ENCODE measurements around the gene LRRTM4. TPM values are rescaled to one million over a fixed set of nuclear protein-coding genes. Genes with fewer than 3 reads are reported as not detected.

The LRRTM4 gene
- total and polyA plus RNA-seq, 2 experiments from 2014 or later = 4.5 to 15.4 TPM

DNA sequence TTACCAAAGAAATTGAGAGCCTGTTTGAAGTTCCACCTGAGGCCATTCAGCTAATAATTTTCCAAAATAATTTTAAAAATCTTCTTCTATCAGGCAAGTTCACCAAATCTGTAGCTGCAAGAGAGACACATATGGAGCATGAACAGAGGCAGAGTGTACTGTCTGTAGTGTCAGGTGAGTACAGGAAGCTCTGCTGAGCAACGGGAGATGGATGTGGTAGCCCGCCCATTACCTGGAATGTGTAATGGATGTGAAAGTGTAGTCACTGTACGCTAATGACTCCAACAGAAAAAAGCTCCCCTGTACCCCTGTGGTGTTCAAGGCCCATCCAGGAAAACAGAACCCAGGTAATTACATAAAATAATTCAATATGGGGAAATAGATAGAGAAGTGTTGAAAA is 311.5 kb downstream of the LRRTM4 start:
- TF ChIP-seq NANOG (IDR thresholded peaks at IDR 0.05; ENCODE audit: borderline replicate concordance) (no peak), STAT1 (IDR thresholded peaks at IDR 0.05; ENCODE audit: unreplicated experiment) (no peak), POLR2AphosphoS5 (IDR thresholded peaks at IDR 0.05; ENCODE audit: low read depth) (no peak)
- Histone ChIP-seq H3K36me3 (ENCODE audit: insufficient read depth) (no peaks in the 10 kb centered on the region), H3K79me2 (replicated peaks; ENCODE audit: insufficient read depth) (no peaks in the 10 kb centered on the region), H3K4me1 (ENCODE audit: insufficient read depth) (no peaks in the 10 kb centered on the region), H3K9me2 (ENCODE audit: insufficient read depth) (no peaks in the 10 kb centered on the region), H4K20me1 (replicated peaks; ENCODE audit: insufficient read depth) (no peaks in the 10 kb centered on the region), H3F3A (replicated peaks; ENCODE audit: low read depth) (no peaks in the 10 kb centered on the region), H3K27ac (ENCODE audit: low read depth) (no peak overlapping the region), H3K4me2 (no peak overlapping the region), H3K4me3 (no peak overlapping the region), H2AFZ (no peak overlapping the region), H3K27me3 (ENCODE audit: insufficient read depth) (no peaks in the 10 kb centered on the region)
- Mint-ChIP-seq H3K4me1 (no peaks in the 10 kb centered on the region), H3K9me3 (no peaks in the 10 kb centered on the region), H3K36me3 (ENCODE audit: low read depth) (no peaks in the 10 kb centered on the region), H3K4me3 (no peak overlapping the region), H3K27me3 (ENCODE audit: insufficient read depth, low read depth, poor library complexity) (no peaks in the 10 kb centered on the region), H3K27ac (no peak overlapping the region)
- ATAC-seq = no peak
- DNase-seq (ENCODE audit: low spot score) = no peak

DNA sequence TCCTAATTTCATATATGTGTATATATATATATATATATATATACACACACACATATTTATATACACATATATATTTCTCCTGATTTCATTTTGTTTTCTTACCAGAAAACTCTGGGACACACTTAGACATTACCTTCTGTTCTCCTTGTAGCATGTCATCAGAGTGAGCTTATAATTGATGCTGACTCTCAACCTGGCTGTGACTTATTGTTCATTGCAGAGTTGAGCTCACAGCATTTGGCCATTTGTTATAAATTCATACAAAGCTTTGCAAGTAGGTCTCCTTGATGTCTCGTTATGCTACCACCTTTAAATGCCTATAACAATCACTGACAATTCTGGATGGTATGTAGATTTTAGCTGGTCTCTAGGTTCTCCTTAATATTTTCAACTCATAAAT is 314.8 kb downstream of the LRRTM4 start:
- Mint-ChIP-seq H3K4me3 (no peak overlapping the region), H3K4me1 (no peaks in the 10 kb centered on the region), H3K27me3 (ENCODE audit: insufficient read depth, low read depth, poor library complexity) (no peaks in the 10 kb centered on the region), H3K36me3 (ENCODE audit: low read depth) (no peaks in the 10 kb centered on the region), H3K9me3 (no peaks in the 10 kb centered on the region; the same call in 2 of the 3 replicates), H3K27ac (no peak overlapping the region)
- no peaks in the 10 kb centered on the region for H3K4me1 ChIP-seq (ENCODE audit: insufficient read depth)
- no peak overlapping the region for H3K4me2 ChIP-seq
- H3K36me3 ChIP-seq (ENCODE audit: insufficient read depth) = no peaks in the 10 kb centered on the region
- ATAC-seq = no peak
- H3F3A ChIP-seq (replicated peaks; ENCODE audit: low read depth) = no peaks in the 10 kb centered on the region
- H4K20me1 ChIP-seq (replicated peaks; ENCODE audit: insufficient read depth) = no peaks in the 10 kb centered on the region
- no peaks in the 10 kb centered on the region for H3K27me3 ChIP-seq (ENCODE audit: insufficient read depth)
- no peak overlapping the region for H3K27ac ChIP-seq (ENCODE audit: low read depth)
- H3K9me2 ChIP-seq (ENCODE audit: insufficient read depth) = 0 out of 2 replicates have a peak, but pooled peaks cover 6% of the 10 kb centered on the region
- DNase-seq (ENCODE audit: low spot score) = no peak
- H3K4me3 ChIP-seq = no peak overlapping the region
- no peak overlapping the region for H2AFZ ChIP-seq
- H3K79me2 ChIP-seq (replicated peaks; ENCODE audit: insufficient read depth) = no peaks in the 10 kb centered on the region
- no peak for TF ChIP-seq EZH2 (IDR thresholded peaks at IDR 0.05; ENCODE audit: low read depth, unreplicated experiment)
- no peak for TF ChIP-seq EZH2phosphoT487 (IDR thresholded peaks at IDR 0.05; ENCODE audit: unreplicated experiment)
- no peak for TF ChIP-seq NANOG (IDR thresholded peaks at IDR 0.05; ENCODE audit: borderline replicate concordance)
- TF ChIP-seq, protein P1, sequence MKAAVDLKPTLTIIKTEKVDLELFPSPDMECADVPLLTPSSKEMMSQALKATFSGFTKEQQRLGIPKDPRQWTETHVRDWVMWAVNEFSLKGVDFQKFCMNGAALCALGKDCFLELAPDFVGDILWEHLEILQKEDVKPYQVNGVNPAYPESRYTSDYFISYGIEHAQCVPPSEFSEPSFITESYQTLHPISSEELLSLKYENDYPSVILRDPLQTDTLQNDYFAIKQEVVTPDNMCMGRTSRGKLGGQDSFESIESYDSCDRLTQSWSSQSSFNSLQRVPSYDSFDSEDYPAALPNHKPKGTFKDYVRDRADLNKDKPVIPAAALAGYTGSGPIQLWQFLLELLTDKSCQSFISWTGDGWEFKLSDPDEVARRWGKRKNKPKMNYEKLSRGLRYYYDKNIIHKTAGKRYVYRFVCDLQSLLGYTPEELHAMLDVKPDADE (IDR thresholded peaks at IDR 0.05) = no peak
- TF ChIP-seq, protein P2, sequence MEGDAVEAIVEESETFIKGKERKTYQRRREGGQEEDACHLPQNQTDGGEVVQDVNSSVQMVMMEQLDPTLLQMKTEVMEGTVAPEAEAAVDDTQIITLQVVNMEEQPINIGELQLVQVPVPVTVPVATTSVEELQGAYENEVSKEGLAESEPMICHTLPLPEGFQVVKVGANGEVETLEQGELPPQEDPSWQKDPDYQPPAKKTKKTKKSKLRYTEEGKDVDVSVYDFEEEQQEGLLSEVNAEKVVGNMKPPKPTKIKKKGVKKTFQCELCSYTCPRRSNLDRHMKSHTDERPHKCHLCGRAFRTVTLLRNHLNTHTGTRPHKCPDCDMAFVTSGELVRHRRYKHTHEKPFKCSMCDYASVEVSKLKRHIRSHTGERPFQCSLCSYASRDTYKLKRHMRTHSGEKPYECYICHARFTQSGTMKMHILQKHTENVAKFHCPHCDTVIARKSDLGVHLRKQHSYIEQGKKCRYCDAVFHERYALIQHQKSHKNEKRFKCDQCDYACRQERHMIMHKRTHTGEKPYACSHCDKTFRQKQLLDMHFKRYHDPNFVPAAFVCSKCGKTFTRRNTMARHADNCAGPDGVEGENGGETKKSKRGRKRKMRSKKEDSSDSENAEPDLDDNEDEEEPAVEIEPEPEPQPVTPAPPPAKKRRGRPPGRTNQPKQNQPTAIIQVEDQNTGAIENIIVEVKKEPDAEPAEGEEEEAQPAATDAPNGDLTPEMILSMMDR (conservative IDR thresholded peaks at IDR 0.05; ENCODE audit: low read depth in 2 of 2) = no peak
- no peak for TF ChIP-seq ZNF331 (CRISPR knock-in tag; IDR thresholded peaks at IDR 0.05; ENCODE audit: low read depth)
- TF ChIP-seq, protein P3, sequence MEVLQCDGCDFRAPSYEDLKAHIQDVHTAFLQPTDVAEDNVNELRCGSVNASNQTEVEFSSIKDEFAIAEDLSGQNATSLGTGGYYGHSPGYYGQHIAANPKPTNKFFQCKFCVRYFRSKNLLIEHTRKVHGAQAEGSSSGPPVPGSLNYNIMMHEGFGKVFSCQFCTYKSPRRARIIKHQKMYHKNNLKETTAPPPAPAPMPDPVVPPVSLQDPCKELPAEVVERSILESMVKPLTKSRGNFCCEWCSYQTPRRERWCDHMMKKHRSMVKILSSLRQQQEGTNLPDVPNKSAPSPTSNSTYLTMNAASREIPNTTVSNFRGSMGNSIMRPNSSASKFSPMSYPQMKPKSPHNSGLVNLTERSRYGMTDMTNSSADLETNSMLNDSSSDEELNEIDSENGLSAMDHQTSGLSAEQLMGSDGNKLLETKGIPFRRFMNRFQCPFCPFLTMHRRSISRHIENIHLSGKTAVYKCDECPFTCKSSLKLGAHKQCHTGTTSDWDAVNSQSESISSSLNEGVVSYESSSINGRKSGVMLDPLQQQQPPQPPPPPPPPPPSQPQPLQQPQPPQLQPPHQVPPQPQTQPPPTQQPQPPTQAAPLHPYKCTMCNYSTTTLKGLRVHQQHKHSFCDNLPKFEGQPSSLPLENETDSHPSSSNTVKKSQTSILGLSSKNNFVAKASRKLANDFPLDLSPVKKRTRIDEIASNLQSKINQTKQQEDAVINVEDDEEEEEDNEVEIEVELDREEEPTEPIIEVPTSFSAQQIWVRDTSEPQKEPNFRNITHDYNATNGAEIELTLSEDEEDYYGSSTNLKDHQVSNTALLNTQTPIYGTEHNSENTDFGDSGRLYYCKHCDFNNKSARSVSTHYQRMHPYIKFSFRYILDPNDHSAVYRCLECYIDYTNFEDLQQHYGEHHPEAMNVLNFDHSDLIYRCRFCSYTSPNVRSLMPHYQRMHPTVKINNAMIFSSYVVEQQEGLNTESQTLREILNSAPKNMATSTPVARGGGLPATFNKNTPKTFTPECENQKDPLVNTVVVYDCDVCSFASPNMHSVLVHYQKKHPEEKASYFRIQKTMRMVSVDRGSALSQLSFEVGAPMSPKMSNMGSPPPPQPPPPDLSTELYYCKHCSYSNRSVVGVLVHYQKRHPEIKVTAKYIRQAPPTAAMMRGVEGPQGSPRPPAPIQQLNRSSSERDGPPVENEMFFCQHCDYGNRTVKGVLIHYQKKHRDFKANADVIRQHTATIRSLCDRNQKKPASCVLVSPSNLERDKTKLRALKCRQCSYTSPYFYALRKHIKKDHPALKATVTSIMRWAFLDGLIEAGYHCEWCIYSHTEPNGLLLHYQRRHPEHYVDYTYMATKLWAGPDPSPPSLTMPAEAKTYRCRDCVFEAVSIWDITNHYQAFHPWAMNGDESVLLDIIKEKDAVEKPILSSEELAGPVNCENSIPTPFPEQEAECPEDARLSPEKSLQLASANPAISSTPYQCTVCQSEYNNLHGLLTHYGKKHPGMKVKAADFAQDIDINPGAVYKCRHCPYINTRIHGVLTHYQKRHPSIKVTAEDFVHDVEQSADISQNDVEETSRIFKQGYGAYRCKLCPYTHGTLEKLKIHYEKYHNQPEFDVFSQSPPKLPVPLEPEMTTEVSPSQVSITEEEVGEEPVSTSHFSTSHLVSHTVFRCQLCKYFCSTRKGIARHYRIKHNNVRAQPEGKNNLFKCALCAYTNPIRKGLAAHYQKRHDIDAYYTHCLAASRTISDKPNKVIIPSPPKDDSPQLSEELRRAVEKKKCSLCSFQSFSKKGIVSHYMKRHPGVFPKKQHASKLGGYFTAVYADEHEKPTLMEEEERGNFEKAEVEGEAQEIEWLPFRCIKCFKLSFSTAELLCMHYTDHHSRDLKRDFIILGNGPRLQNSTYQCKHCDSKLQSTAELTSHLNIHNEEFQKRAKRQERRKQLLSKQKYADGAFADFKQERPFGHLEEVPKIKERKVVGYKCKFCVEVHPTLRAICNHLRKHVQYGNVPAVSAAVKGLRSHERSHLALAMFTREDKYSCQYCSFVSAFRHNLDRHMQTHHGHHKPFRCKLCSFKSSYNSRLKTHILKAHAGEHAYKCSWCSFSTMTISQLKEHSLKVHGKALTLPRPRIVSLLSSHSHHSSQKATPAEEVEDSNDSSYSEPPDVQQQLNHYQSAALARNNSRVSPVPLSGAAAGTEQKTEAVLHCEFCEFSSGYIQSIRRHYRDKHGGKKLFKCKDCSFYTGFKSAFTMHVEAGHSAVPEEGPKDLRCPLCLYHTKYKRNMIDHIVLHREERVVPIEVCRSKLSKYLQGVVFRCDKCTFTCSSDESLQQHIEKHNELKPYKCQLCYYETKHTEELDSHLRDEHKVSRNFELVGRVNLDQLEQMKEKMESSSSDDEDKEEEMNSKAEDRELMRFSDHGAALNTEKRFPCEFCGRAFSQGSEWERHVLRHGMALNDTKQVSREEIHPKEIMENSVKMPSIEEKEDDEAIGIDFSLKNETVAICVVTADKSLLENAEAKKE (CRISPR knock-in tag; IDR thresholded peaks at IDR 0.05) = no peak
- TF ChIP-seq STAT1 (IDR thresholded peaks at IDR 0.05; ENCODE audit: unreplicated experiment) = no peak
- TF ChIP-seq JUNB (IDR thresholded peaks at IDR 0.05; ENCODE audit: unreplicated experiment) = no peak
- no peak for TF ChIP-seq POLR2AphosphoS5 (IDR thresholded peaks at IDR 0.05; ENCODE audit: low read depth)
